IMR-90 (cell line): Measurements from ENCODE around the gene SGK1. TPM values are rescaled to one million over a fixed set of nuclear protein-coding genes. Genes with fewer than 3 reads are reported as not detected.

Source experiments
- ATAC-seq: fragments of 200-7000 bp; cut with Tn5 transposase; 2 replicates; pipeline ENCODE4 v1.9.1; 2020; ENCODE audit warnings: low read depth, mild to moderate bottlenecking, moderate library complexity
- BruUV-seq: library from RNA; stranded (reverse); fragments of 400-500 nt; replicated peaks from 2 replicates; lab custom pipeline; 2021; lab: Mats Ljungman, UMichigan
- CTCF ChIA-PET: fragments of 300-600 bp; formaldehyde crosslinking; extraction: SDS; loops from one replicate; lab custom pipeline; 2021; ENCODE audit warnings: antibody characterized with exemption; lab: Yijun Ruan, JAX
- POLR2A ChIA-PET: fragments of 300-600 bp; sonication (Branson Sonifier 250); formaldehyde crosslinking; loops from one replicate; lab custom pipeline; 2022; ENCODE audit warnings: antibody characterized with exemption; ENCODE audit not compliant: unreplicated experiment; lab: Charles Lee
- DNase-seq: peaks from one replicate; pipeline ENCODE4 v3.0.0; 2013
- H2AFZ ChIP-seq: replicated peaks from 2 replicates; pipeline ENCODE3; 2013; ENCODE audit warnings: low read length, mild to moderate bottlenecking; ENCODE audit not compliant: poor library complexity
- H2AK5ac ChIP-seq: 2 replicates; pipeline ENCODE4 v1.6.1; 2013; ENCODE audit warnings: low read depth, low read length, inconsistent platforms
- H2AK9ac ChIP-seq: replicated peaks from 2 replicates; pipeline ENCODE3; 2013; ENCODE audit warnings: mild to moderate bottlenecking, low read depth, low read length, moderate library complexity; ENCODE audit not compliant: poor library complexity
- H2BK120ac ChIP-seq: 2 replicates; pipeline ENCODE4 v1.6.1; 2013; ENCODE audit warnings: low read depth, low read length, inconsistent platforms
- H2BK15ac ChIP-seq: 3 replicates; pipeline ENCODE4 v1.6.1; 2013; ENCODE audit warnings: low read depth, low read length, inconsistent platforms
- H2BK20ac ChIP-seq: 2 replicates; pipeline ENCODE4 v1.6.1; 2013; ENCODE audit warnings: low read depth, mild to moderate bottlenecking, inconsistent platforms, low read length, moderate library complexity
- H2BK5ac ChIP-seq: 2 replicates; pipeline ENCODE4 v1.6.1; 2013; ENCODE audit warnings: mild to moderate bottlenecking, low read depth, low read length, inconsistent platforms; ENCODE audit not compliant: poor library complexity, severe bottlenecking
- H3K14ac ChIP-seq: replicated peaks from 2 replicates; pipeline ENCODE4 v1.6.1; 2013; ENCODE audit warnings: low read depth, low read length, inconsistent platforms
- H3K18ac ChIP-seq: 2 replicates; pipeline ENCODE4 v1.6.1; 2013; ENCODE audit warnings: low read depth, low read length, control low read depth
- H3K23ac ChIP-seq: 2 replicates; pipeline ENCODE4 v1.6.1; 2013; ENCODE audit warnings: low read depth, low read length, inconsistent platforms
- H3K27ac ChIP-seq: 2 replicates; pipeline ENCODE4 v1.5.1; 2013; ENCODE audit warnings: mild to moderate bottlenecking, control low read depth, low read length; ENCODE audit not compliant: insufficient read depth
- H3K27me3 ChIP-seq: 2 replicates; pipeline ENCODE4 v1.6.1; 2013; ENCODE audit warnings: low read length; ENCODE audit not compliant: control insufficient read depth, insufficient read depth
- H3K36me3 ChIP-seq: 2 replicates; pipeline ENCODE4 v1.6.1; 2013; ENCODE audit warnings: low read length, mixed read lengths; ENCODE audit not compliant: control insufficient read depth, insufficient read depth
- H3K4ac ChIP-seq: 2 replicates; pipeline ENCODE4 v1.6.1; 2013; ENCODE audit warnings: low read depth, low read length, inconsistent platforms
- H3K4me1 ChIP-seq: 2 replicates; pipeline ENCODE4 v1.6.1; 2013; ENCODE audit warnings: low read length, mixed read lengths; ENCODE audit not compliant: control insufficient read depth, insufficient read depth
- H3K4me2 ChIP-seq: 2 replicates; pipeline ENCODE4 v1.6.1; 2013; ENCODE audit warnings: low read depth, mild to moderate bottlenecking, control low read depth, low read length, moderate library complexity
- H3K4me3 ChIP-seq: 2 replicates; pipeline ENCODE4 v1.5.1; 2013; ENCODE audit warnings: low read depth, mild to moderate bottlenecking, control low read depth, low read length, moderate library complexity; ENCODE audit not compliant: insufficient read depth
- H3K56ac ChIP-seq: 2 replicates; pipeline ENCODE4 v1.6.1; 2013; ENCODE audit warnings: low read length, inconsistent platforms; ENCODE audit not compliant: insufficient read depth; ENCODE audit errors: extremely low read depth
- H3K79me1 ChIP-seq, 2 experiments: 2 replicates each; pipeline ENCODE4 v1.6.1; 2013; ENCODE audit warnings: low read length in 2 of 2, inconsistent platforms in 1 of 2, low read depth in 1 of 2
- H3K9ac ChIP-seq: 2 replicates; pipeline ENCODE4 v1.6.1; 2013; ENCODE audit warnings: low read depth, low read length, control low read depth
- H3K9me1 ChIP-seq: 2 replicates; pipeline ENCODE4 v1.6.1; 2013; ENCODE audit warnings: low read length, inconsistent platforms; ENCODE audit not compliant: insufficient read depth
- H3K9me3 ChIP-seq: 2 replicates; pipeline ENCODE4 v1.6.1; 2013; ENCODE audit warnings: low read length; ENCODE audit not compliant: control insufficient read depth, insufficient read depth
- H4K20me1 ChIP-seq: 2 replicates; pipeline ENCODE4 v1.6.1; 2013; ENCODE audit warnings: low read length, inconsistent platforms; ENCODE audit not compliant: insufficient read depth
- H4K5ac ChIP-seq: 2 replicates; pipeline ENCODE4 v1.6.1; 2013; ENCODE audit warnings: mild to moderate bottlenecking, low read depth, low read length, control low read depth
- H4K8ac ChIP-seq, 2 experiments: 2 replicates each; pipeline ENCODE4 v1.6.1; 2013; ENCODE audit warnings: low read depth in 2 of 2, low read length in 2 of 2, control low read depth in 1 of 2, inconsistent platforms in 1 of 2
- H4K91ac ChIP-seq: 2 replicates; pipeline ENCODE4 v1.6.1; 2013; ENCODE audit warnings: low read depth, low read length, inconsistent platforms; ENCODE audit not compliant: insufficient read depth
- BHLHE40 ChIP-seq: fragments of 150-350 bp; IDR thresholded peaks from 2 replicates; pipeline ENCODE4 v1.6.1; 2016; ENCODE audit warnings: mild to moderate bottlenecking, low read depth, low read length
- CEBPB ChIP-seq: IDR thresholded peaks from 2 replicates; pipeline ENCODE4 v1.6.1; 2012; ENCODE audit warnings: low read depth, low read length, improper control_type of control experiment
- CHD1 ChIP-seq: IDR thresholded peaks from 2 replicates; pipeline ENCODE4 v1.6.1; 2012; ENCODE audit warnings: low read depth, low read length, improper control_type of control experiment
- FOS ChIP-seq: fragments of 150-350 bp; IDR thresholded peaks from 2 replicates; pipeline ENCODE4 v1.6.1; 2016; ENCODE audit warnings: low read depth, low read length
- MAFK ChIP-seq: IDR thresholded peaks from 2 replicates; pipeline ENCODE4 v1.6.1; 2012; ENCODE audit warnings: low read depth, low read length, improper control_type of control experiment
- MAZ ChIP-seq: IDR thresholded peaks from 2 replicates; pipeline ENCODE4 v1.6.1; 2012; ENCODE audit warnings: low read depth, mild to moderate bottlenecking, low read length, improper control_type of control experiment, moderate library complexity, borderline replicate concordance
- MXI1 ChIP-seq: IDR thresholded peaks from 2 replicates; pipeline ENCODE4 v1.6.1; 2012; ENCODE audit warnings: low read depth, mild to moderate bottlenecking, low read length, moderate library complexity, borderline replicate concordance
- NFE2L2 ChIP-seq: fragments of 150-350 bp; IDR thresholded peaks from 2 replicates; pipeline ENCODE4 v1.6.1; 2016; ENCODE audit warnings: low read depth, mild to moderate bottlenecking, low read length
- POLR2A ChIP-seq: IDR thresholded peaks from 2 replicates; pipeline ENCODE4 v1.6.1; 2012; ENCODE audit warnings: mild to moderate bottlenecking, low read depth, low read length
- RAD21 ChIP-seq: IDR thresholded peaks from 2 replicates; pipeline ENCODE4 v1.6.1; 2012; ENCODE audit warnings: low read length, improper control_type of control experiment
- RCOR1 ChIP-seq: IDR thresholded peaks from 2 replicates; pipeline ENCODE4 v1.6.1; 2012; ENCODE audit warnings: mild to moderate bottlenecking, low read length, improper control_type of control experiment; ENCODE audit not compliant: insufficient replicate concordance
- RFX5 ChIP-seq: IDR thresholded peaks from 2 replicates; pipeline ENCODE4 v1.8.0; 2012; ENCODE audit warnings: low read depth, mild to moderate bottlenecking, low read length, moderate library complexity
- SMC3 ChIP-seq: fragments of 150-350 bp; IDR thresholded peaks from 2 replicates; pipeline ENCODE4 v1.6.1; 2016; ENCODE audit warnings: low read depth, mild to moderate bottlenecking, antibody characterized with exemption, low read length, moderate library complexity
- WGBS, 2 experiments: methylation state at CpG; one replicate each; pipeline versions ENCODE4 v1.1.5 to v1.1.7; 2013; ENCODE audit warnings: missing lambda C conversion rate in 2 of 2; ENCODE audit not compliant: insufficient read length in 1 of 2; ENCODE audit errors: extremely low coverage in 2 of 2; 5-methylcytosine and 5-hydroxymethylcytosine counted together
- dilution Hi-C: fragments of 300-500 bp; cut with HindIII; formaldehyde crosslinking; loops from one replicate; pipeline ENCODE4 v1.14.3; 2018; ENCODE audit warnings: low sequenced_read_pairs; ENCODE audit not compliant: unreplicated experiment
- in situ Hi-C: fragments of 300-500 bp; cut with MboI; formaldehyde crosslinking; loops from 3 replicates; pipeline ENCODE4 v1.14.3; 2019; ENCODE audit warnings: low sequenced_read_pairs, inconsistent platforms, mixed read lengths
- intact Hi-C: fragments of 100-400 bp; cut with micrococcal nuclease; formaldehyde crosslinking; loops from 2 replicates; pipeline ENCODE4 v1.10.0; 2022
- polyA plus RNA-seq, 3 experiments: library from polyadenylated mRNA; depleted of rRNA; stranded (reverse); fragments of >200 nt; gene quantifications; 2 replicates each; pipeline ENCODE4 v1.2.3, GENCODE V29; 2012; ENCODE audit warnings: low replicate concordance in 1 of 3
- total RNA-seq: library from RNA; depleted of rRNA; stranded (reverse); fragments of >200 nt; gene quantifications from 2 replicates; pipeline ENCODE4 v1.2.3, GENCODE V29; 2012
- TF ChIP-seq, protein P1 (sequence below): fragments of 150-350 bp; IDR thresholded peaks from 2 replicates; pipeline ENCODE4 v1.6.1; 2016; ENCODE audit warnings: low read depth, mild to moderate bottlenecking, low read length, moderate library complexity, borderline replicate concordance
- TF ChIP-seq, protein P2 (sequence below): conservative IDR thresholded peaks from 2 replicates; pipeline ENCODE4 v1.5.1; 2012; ENCODE audit warnings: mild to moderate bottlenecking, low read depth, low read length, improper control_type of control experiment
- TF ChIP-seq, protein P3 (sequence below): fragments of 150-350 bp; IDR thresholded peaks from 2 replicates; pipeline ENCODE4 v1.6.1; 2017; ENCODE audit warnings: mild to moderate bottlenecking, antibody characterized with exemption, low read length, low read depth

The SGK1 gene
- total and polyA plus RNA-seq, 2 of the 4 experiments (the other 2 are of a cell fraction) = 121 to 255 TPM

DNA sequence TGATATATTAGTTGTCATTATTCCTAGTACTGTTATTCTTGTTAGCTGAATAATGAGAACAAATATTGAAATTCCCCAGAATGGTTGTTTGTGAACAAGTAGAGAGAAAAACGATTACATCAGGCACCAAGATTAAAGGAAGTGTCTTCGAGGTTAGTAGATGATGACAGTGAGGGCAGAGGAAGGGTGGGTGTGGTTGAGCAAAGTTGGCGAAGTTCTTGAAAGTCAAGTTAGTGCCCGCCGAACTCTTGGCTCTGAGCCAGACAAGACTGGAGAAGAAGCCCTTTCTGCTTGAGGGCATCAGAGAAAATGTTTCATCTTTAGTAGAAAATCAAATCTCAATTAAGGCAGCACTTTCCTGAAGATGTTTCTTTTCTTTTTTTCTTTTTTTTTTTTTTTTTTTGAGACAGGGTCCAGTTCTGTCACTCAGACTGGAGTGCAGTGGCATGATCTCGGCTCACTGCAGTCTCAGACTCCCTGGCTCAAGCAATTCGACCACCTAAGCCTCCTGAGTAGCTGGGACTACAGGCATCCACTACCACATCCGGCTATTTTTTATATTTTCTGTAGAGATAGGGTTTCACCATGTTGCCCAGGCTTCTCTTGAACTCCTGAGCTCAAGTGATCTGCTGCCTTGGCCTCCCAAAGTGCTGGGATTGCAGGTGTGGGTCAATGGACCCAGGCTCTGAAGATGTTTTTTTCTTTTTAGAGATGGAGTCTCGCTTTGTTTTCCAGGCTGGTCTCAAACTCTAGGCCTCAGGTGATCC lies 77.1 kb downstream of the SGK1 start:
- Histone ChIP-seq H3K79me1 (no peaks in the 10 kb centered on the region), H3K4me1 (peaks cover 6% of the 10 kb centered on the region), H2AK5ac (no peak overlapping the region), H3K9me3 (no peaks in the 10 kb centered on the region), H3K4me3 (no peak overlapping the region), H3K9me1 (no peaks in the 10 kb centered on the region; the same call in 1 of the 2 replicates), H3K27ac (no peak overlapping the region), H3K27me3 (no peaks in the 10 kb centered on the region), H3K4ac (no peak overlapping the region), H2AK9ac (no peak overlapping the region), H2BK120ac (no peak overlapping the region), H3K4me2 (no peak overlapping the region), H3K56ac (no peak overlapping the region), H4K91ac (no peak overlapping the region), H3K18ac (no peak overlapping the region), H3K14ac (no peak overlapping the region), H3K9ac (no peak overlapping the region), H4K20me1 (no peaks in the 10 kb centered on the region), H3K23ac (no peak overlapping the region), H4K5ac (no peak overlapping the region), H2BK5ac (no peak overlapping the region), H3K36me3 (no peaks in the 10 kb centered on the region), H2AFZ (no peak overlapping the region), H2BK15ac (no peak overlapping the region), H2BK20ac (no peak overlapping the region), H4K8ac (no peak overlapping the region)
- in situ Hi-C loops = no loop called here
- DNase-seq (no peak), ATAC-seq (no peak)
- CTCF ChIA-PET = interaction anchor here (0.7 kb wide), 1 partner anchor 36 kb away, joined by 3 read pairs; no protein-coding TSS in a partner anchor
- no peak for TF ChIP-seq SMC3
- TF ChIP-seq, protein P1, sequence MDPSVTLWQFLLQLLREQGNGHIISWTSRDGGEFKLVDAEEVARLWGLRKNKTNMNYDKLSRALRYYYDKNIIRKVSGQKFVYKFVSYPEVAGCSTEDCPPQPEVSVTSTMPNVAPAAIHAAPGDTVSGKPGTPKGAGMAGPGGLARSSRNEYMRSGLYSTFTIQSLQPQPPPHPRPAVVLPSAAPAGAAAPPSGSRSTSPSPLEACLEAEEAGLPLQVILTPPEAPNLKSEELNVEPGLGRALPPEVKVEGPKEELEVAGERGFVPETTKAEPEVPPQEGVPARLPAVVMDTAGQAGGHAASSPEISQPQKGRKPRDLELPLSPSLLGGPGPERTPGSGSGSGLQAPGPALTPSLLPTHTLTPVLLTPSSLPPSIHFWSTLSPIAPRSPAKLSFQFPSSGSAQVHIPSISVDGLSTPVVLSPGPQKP = no peak
- TF ChIP-seq RAD21 = no peak
- no peak for TF ChIP-seq MXI1
- no peak for TF ChIP-seq RFX5
- no peak for TF ChIP-seq MAZ
- TF ChIP-seq MAFK = no peak
- no peak for TF ChIP-seq BHLHE40
- no peak for TF ChIP-seq POLR2A
- TF ChIP-seq, protein P2, sequence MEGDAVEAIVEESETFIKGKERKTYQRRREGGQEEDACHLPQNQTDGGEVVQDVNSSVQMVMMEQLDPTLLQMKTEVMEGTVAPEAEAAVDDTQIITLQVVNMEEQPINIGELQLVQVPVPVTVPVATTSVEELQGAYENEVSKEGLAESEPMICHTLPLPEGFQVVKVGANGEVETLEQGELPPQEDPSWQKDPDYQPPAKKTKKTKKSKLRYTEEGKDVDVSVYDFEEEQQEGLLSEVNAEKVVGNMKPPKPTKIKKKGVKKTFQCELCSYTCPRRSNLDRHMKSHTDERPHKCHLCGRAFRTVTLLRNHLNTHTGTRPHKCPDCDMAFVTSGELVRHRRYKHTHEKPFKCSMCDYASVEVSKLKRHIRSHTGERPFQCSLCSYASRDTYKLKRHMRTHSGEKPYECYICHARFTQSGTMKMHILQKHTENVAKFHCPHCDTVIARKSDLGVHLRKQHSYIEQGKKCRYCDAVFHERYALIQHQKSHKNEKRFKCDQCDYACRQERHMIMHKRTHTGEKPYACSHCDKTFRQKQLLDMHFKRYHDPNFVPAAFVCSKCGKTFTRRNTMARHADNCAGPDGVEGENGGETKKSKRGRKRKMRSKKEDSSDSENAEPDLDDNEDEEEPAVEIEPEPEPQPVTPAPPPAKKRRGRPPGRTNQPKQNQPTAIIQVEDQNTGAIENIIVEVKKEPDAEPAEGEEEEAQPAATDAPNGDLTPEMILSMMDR = no peak
- no peak for TF ChIP-seq RCOR1
- no peak for TF ChIP-seq FOS
- TF ChIP-seq CEBPB = no peak
- TF ChIP-seq CHD1 = no peak
- TF ChIP-seq NFE2L2 = no peak
- TF ChIP-seq, protein P3, sequence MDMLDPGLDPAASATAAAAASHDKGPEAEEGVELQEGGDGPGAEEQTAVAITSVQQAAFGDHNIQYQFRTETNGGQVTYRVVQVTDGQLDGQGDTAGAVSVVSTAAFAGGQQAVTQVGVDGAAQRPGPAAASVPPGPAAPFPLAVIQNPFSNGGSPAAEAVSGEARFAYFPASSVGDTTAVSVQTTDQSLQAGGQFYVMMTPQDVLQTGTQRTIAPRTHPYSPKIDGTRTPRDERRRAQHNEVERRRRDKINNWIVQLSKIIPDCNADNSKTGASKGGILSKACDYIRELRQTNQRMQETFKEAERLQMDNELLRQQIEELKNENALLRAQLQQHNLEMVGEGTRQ = no peak
- intact Hi-C loops = no loop called here
- BruUV-seq = no TSS peak
- no CpG with 5 or more reads among the region's 9 CpGs for WGBS, 2 experiments
- POLR2A ChIA-PET = no interaction called here
- dilution Hi-C loops = no loop called here
